Astrocyte (in vitro differentiated cells and primary cell): ENCODE results near the gene PHF19. TPM values are rescaled to one million over a fixed set of nuclear protein-coding genes. Genes with fewer than 3 reads are reported as not detected.

Source experiments
- DNase-seq: peaks from one replicate; pipeline ENCODE4 v3.0.0-alpha.2; 2010; ENCODE audit warnings: low read depth
- FAIRE-seq: peaks from 2 replicates; lab custom pipeline; 2011; peaks lifted over from hg19 to GRCh38; lab: Jason Lieb, UNC
- H2AFZ ChIP-seq: 2 replicates; pipeline ENCODE4 v1.6.0; 2012; ENCODE audit warnings: low read depth, low read length, inconsistent platforms
- H3K27ac ChIP-seq: 2 replicates; pipeline ENCODE4 v1.5.1; 2011; ENCODE audit warnings: low read depth, low read length, inconsistent platforms
- H3K27me3 ChIP-seq: 2 replicates; pipeline ENCODE4 v1.6.0; 2011; ENCODE audit warnings: low read length, inconsistent platforms; ENCODE audit not compliant: insufficient read depth
- H3K36me3 ChIP-seq: 2 replicates; pipeline ENCODE4 v1.5.1; 2011; ENCODE audit warnings: low read length, inconsistent platforms; ENCODE audit not compliant: insufficient read depth
- H3K4me1 ChIP-seq: 2 replicates; pipeline ENCODE4 v1.5.1; 2011; ENCODE audit warnings: low read length, inconsistent platforms; ENCODE audit not compliant: insufficient read depth
- H3K4me2 ChIP-seq: 2 replicates; pipeline ENCODE4 v1.6.0; 2012; ENCODE audit warnings: low read length, inconsistent platforms
- H3K4me3 ChIP-seq: 2 replicates; pipeline ENCODE4 v1.5.1; 2011; ENCODE audit warnings: low read depth, mild to moderate bottlenecking, low read length, inconsistent platforms; ENCODE audit not compliant: insufficient read depth
- H3K79me2 ChIP-seq: 2 replicates; pipeline ENCODE4 v1.6.0; 2012; ENCODE audit warnings: mild to moderate bottlenecking, low read length, inconsistent platforms; ENCODE audit not compliant: insufficient read depth
- H3K9ac ChIP-seq: 2 replicates; pipeline ENCODE4 v1.6.0; 2012; ENCODE audit warnings: mild to moderate bottlenecking, low read length, inconsistent platforms
- H3K9me3 ChIP-seq: 2 replicates; pipeline ENCODE4 v1.5.1; 2012; ENCODE audit warnings: low read depth, mild to moderate bottlenecking, low read length, inconsistent platforms; ENCODE audit not compliant: insufficient read depth
- H4K20me1 ChIP-seq: 2 replicates; pipeline ENCODE4 v1.6.0; 2012; ENCODE audit warnings: low read length, inconsistent platforms; ENCODE audit not compliant: insufficient read depth
- H3K27ac Mint-ChIP-seq: one replicate; pipeline ENCODE4 v1.8.0; 2021; ENCODE audit warnings: mild to moderate bottlenecking, mixed read lengths; ENCODE audit not compliant: unreplicated experiment
- H3K27me3 Mint-ChIP-seq: one replicate; pipeline ENCODE4 v1.8.0; 2021; ENCODE audit warnings: low read depth, mixed read lengths; ENCODE audit not compliant: unreplicated experiment
- H3K36me3 Mint-ChIP-seq: one replicate; pipeline ENCODE4 v1.8.0; 2021; ENCODE audit warnings: low read depth, mixed read lengths; ENCODE audit not compliant: unreplicated experiment
- H3K4me1 Mint-ChIP-seq: one replicate; pipeline ENCODE4 v1.8.0; 2021; ENCODE audit warnings: low read depth, mixed read lengths; ENCODE audit not compliant: unreplicated experiment
- H3K4me3 Mint-ChIP-seq: one replicate; pipeline ENCODE4 v1.8.0; 2021; ENCODE audit warnings: mild to moderate bottlenecking, moderate library complexity, mixed read lengths; ENCODE audit not compliant: unreplicated experiment
- H3K9me3 Mint-ChIP-seq: one replicate; pipeline ENCODE4 v1.8.0; 2021; ENCODE audit warnings: mild to moderate bottlenecking, mixed read lengths; ENCODE audit not compliant: unreplicated experiment
- CTCF ChIP-seq: IDR thresholded peaks from 2 replicates; pipeline ENCODE4 v1.5.1; 2011; ENCODE audit warnings: low read depth, mild to moderate bottlenecking, inconsistent platforms, low read length, moderate library complexity; ENCODE audit not compliant: insufficient read depth
- EZH2 ChIP-seq: IDR thresholded peaks from 2 replicates; pipeline ENCODE4 v1.6.1; 2012; ENCODE audit warnings: mild to moderate bottlenecking, low read length, inconsistent platforms; ENCODE audit not compliant: insufficient read depth
- total RNA-seq: library from RNA; stranded (reverse); gene quantifications from 2 replicates; pipeline ENCODE4 v1.2.1, GENCODE V29; 2021

Gene PHF19
- total RNA-seq, 1 donor from 2014 or later: 19.5 TPM

DNA sequence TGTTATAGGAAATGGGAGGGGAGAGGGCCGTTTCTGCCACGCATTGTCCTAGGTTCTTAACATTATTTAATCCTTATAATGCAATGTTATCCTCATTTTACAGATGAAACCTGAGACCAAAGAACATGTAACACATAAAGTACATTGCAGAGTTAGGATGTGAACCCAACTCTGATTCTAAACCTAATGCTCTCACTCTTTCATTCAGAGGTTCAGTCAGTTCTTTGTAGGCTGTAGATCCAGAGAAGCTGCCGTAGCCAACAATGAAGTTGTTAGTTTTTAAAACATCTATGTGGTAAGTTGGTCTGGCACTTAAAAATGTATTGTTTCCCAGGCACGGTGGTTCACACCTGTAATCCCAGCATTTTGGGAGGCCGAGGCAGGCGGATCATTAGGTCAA lies 23.8 kb downstream of the PHF19 start:
- Histone ChIP-seq H3K9me3 (no peaks in the 10 kb centered on the region), H2AFZ (no peak overlapping the region), H3K9ac (no peak overlapping the region), H3K27ac (peak overlapping the region; percentile 23), H3K27me3 (no peaks in the 10 kb centered on the region), H3K36me3 (peaks cover 2% of the 10 kb centered on the region), H3K4me1 (peaks cover 7% of the 10 kb centered on the region), H3K79me2 (no peaks in the 10 kb centered on the region), H3K4me3 (no peak overlapping the region), H3K4me2 (no peak overlapping the region), H4K20me1 (no peaks in the 10 kb centered on the region)
- Mint-ChIP-seq H3K4me1 (peaks cover 18% of the 10 kb centered on the region), H3K36me3 (peaks cover 10% of the 10 kb centered on the region), H3K27me3 (no peaks in the 10 kb centered on the region), H3K4me3 (no peak overlapping the region), H3K27ac (no peak overlapping the region), H3K9me3 (no peaks in the 10 kb centered on the region)
- no peak for TF ChIP-seq CTCF
- no peak for TF ChIP-seq EZH2
- FAIRE-seq: no peak
- no peak for DNase-seq

DNA sequence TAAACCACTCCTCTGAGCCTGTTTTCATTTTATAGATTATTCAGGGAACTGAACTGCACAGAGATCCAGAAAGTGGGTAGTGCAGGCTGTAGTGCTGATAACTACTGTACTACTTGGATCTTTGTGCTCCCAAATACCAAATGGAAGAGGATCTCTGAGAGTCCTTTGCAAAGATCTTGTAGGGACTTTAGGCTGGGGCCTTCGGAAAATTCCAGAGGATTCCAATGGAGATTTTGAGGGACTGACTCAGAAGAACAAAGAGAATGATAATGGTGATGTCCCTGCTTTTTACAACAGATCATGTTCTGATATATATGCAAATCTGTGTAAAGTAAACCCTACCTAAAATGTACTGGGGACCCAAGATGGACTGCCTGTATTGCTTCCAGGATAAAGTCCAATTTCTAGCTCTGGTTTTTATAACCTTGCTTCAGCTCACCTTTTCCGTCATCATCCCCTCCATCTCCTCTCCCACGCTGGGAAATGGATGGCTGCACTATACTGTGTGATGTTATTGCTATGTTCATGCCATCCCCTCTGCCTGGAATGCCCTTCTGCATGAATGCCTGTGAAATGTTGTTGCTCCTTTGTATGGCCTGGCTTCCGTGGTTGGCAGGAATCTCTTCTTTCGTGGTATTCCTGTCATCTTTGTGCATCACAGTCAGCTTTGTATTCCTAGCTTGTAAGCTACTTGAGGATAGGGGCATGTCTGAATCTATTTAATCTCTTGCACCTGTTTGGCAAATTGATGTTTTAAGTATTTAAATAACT lies 24.6 kb downstream of the PHF19 start:
- no peaks in the 10 kb centered on the region for H3K27me3 ChIP-seq
- peak overlapping the region; percentile 31 for H3K27ac Mint-ChIP-seq
- TF ChIP-seq CTCF (no peak), EZH2 (no peak)
- DNase-seq (peak; percentile 59), FAIRE-seq (no peak)
- no peaks in the 10 kb centered on the region for H3K9me3 Mint-ChIP-seq
- H3K36me3 Mint-ChIP-seq: peaks cover 7% of the 10 kb centered on the region
- no peak overlapping the region for H3K9ac ChIP-seq
- no peak overlapping the region for H3K4me3 ChIP-seq
- no peaks in the 10 kb centered on the region for H3K27me3 Mint-ChIP-seq
- peaks cover 7% of the 10 kb centered on the region for H3K4me1 ChIP-seq
- peaks cover 2% of the 10 kb centered on the region for H3K36me3 ChIP-seq
- peaks cover 16% of the 10 kb centered on the region for H3K4me1 Mint-ChIP-seq
- H3K79me2 ChIP-seq: no peaks in the 10 kb centered on the region
- peak overlapping the region; percentile 16 for H3K27ac ChIP-seq
- H3K4me2 ChIP-seq: peak overlapping the region; percentile 15
- H3K9me3 ChIP-seq: no peaks in the 10 kb centered on the region
- no peak overlapping the region for H2AFZ ChIP-seq
- no peak overlapping the region for H3K4me3 Mint-ChIP-seq
- no peaks in the 10 kb centered on the region for H4K20me1 ChIP-seq

- H3K79me2 ChIP-seq: no peaks in the 10 kb centered on the region
- no peak overlapping the region for H3K4me3 ChIP-seq
- H3K4me3 Mint-ChIP-seq: no peak overlapping the region
- no peaks in the 10 kb centered on the region for H4K20me1 ChIP-seq
- no peak for DNase-seq
- TF ChIP-seq EZH2 (no peak), CTCF (no peak)
- no peaks in the 10 kb centered on the region for H3K9me3 Mint-ChIP-seq
- H3K4me2 ChIP-seq: no peak overlapping the region
- peaks cover 11% of the 10 kb centered on the region for H3K4me1 ChIP-seq
- H3K36me3 Mint-ChIP-seq: peaks cover 7% of the 10 kb centered on the region
- peaks cover 2% of the 10 kb centered on the region for H3K36me3 ChIP-seq
- no peaks in the 10 kb centered on the region for H3K9me3 ChIP-seq
- no peak overlapping the region for H3K9ac ChIP-seq
- no peaks in the 10 kb centered on the region for H3K27me3 ChIP-seq
- no peaks in the 10 kb centered on the region for H3K27me3 Mint-ChIP-seq
- peaks cover 18% of the 10 kb centered on the region for H3K4me1 Mint-ChIP-seq
- no peak overlapping the region for H3K27ac ChIP-seq
- no peak overlapping the region for H3K27ac Mint-ChIP-seq
- FAIRE-seq: no peak
- H2AFZ ChIP-seq: no peak overlapping the region
Observed at GRCh38 chr9:120851449-120851848, 25.5 kb downstream of the PHF19 start.
